ENCODE data around the gene NIPBL.
"Not testable (repeated sequence)": the region's sequence is repeated elsewhere in the genome, so short reads cannot be mapped to it uniquely, and the experiment has no call there.

The NIPBL gene

GRCh38 chr5:37039824-37040223 lies 163.3 kb downstream of the NIPBL start:
- no peak for DNase-seq (ENCODE audit: low read depth)

- DNase-seq (ENCODE audit: low read depth): no peak
These were observed 167.1 kb downstream of the NIPBL start for GRCh38 chr5:37043693-37044092.

GRCh38 chr5:37044120-37044519 lies 167.6 kb downstream of the NIPBL start:
- no peak for DNase-seq (ENCODE audit: low read depth)

- no peak for DNase-seq (ENCODE audit: low read depth)
These were observed 169.1 kb downstream of the NIPBL start for GRCh38 chr5:37045703-37046102.

- DNase-seq (ENCODE audit: low read depth): no peak
These were observed 171.4 kb downstream of the NIPBL start for GRCh38 chr5:37047947-37048346.

- no peak for DNase-seq (ENCODE audit: low read depth)
These were observed 177.8 kb downstream of the NIPBL start for GRCh38 chr5:37054391-37054790.

- no peak for DNase-seq (ENCODE audit: low read depth)
These were observed 178.9 kb downstream of the NIPBL start for GRCh38 chr5:37055383-37055990.

GRCh38 chr5:37056762-37057161 lies 180.2 kb downstream of the NIPBL start:
- no peak for DNase-seq (ENCODE audit: low read depth)

- no peak for DNase-seq (ENCODE audit: low read depth)
These were observed 183.5 kb downstream of the NIPBL start for GRCh38 chr5:37060030-37060429.

- DNase-seq (ENCODE audit: low read depth): no peak
These were observed 187.2 kb downstream of the NIPBL start for GRCh38 chr5:37063739-37064138.

GRCh38 chr5:37064442-37064841 lies 187.9 kb downstream of the NIPBL start:
- DNase-seq (ENCODE audit: low read depth): no peak

GRCh38 chr5:37071487-37071886 lies 194.9 kb downstream of the NIPBL start:
- no peak for DNase-seq (ENCODE audit: low read depth)

GRCh38 chr5:37071901-37072581 lies 195.5 kb downstream of the NIPBL start:
- peak; percentile 40 for DNase-seq (ENCODE audit: low read depth)

- no peak for DNase-seq (ENCODE audit: low read depth)
These were observed 198.9 kb downstream of the NIPBL start for GRCh38 chr5:37075399-37075950.

GRCh38 chr5:37077146-37077545 lies 200.6 kb downstream of the NIPBL start:
- DNase-seq (ENCODE audit: low read depth): no peak

- no peak for DNase-seq (ENCODE audit: low read depth)
These were observed 204.1 kb downstream of the NIPBL start for GRCh38 chr5:37080697-37081096.

- not testable (repeated sequence) for DNase-seq (ENCODE audit: low read depth)
These were observed 206.4 kb downstream of the NIPBL start for GRCh38 chr5:37082977-37083376.

GRCh38 chr5:37086026-37086425 lies 209.5 kb downstream of the NIPBL start:
- DNase-seq (ENCODE audit: low read depth): not testable (repeated sequence)

GRCh38 chr5:37086466-37087173 lies 210.1 kb downstream of the NIPBL start:
- DNase-seq (ENCODE audit: low read depth): peak; percentile 5

- DNase-seq (ENCODE audit: low read depth): no peak
These were observed 211.4 kb downstream of the NIPBL start for GRCh38 chr5:37088009-37088408.

GRCh38 chr5:37090123-37090726 lies 213.7 kb downstream of the NIPBL start:
- DNase-seq (ENCODE audit: low read depth): no peak

GRCh38 chr5:37090781-37091180 lies 214.2 kb downstream of the NIPBL start:
- DNase-seq (ENCODE audit: low read depth): no peak

GRCh38 chr5:37093795-37094194 lies 217.2 kb downstream of the NIPBL start:
- not testable (repeated sequence) for DNase-seq (ENCODE audit: low read depth)
